HG02610 (cell line): Measurements from ENCODE around the gene ANK2.

ENCODE experiments used
- ATAC-seq: cut with Tn5 transposase; IDR thresholded peaks from one replicate; pipeline ENCODE4 v1.9.1; 2021; ENCODE audit warnings: mild to moderate bottlenecking, moderate library complexity; ENCODE audit not compliant: unreplicated experiment

ANK2 gene

GRCh38 chr4:113273721-113274220 is 224.3 kb downstream of the ANK2 start:
- no peak for ATAC-seq

- ATAC-seq = no peak
These were observed 227.2 kb downstream of the ANK2 start for GRCh38 chr4:113276464-113277170.

GRCh38 chr4:113278324-113278934 is 229.0 kb downstream of the ANK2 start:
- peak; percentile 97 for ATAC-seq

- ATAC-seq = no peak
These were observed 236.0 kb downstream of the ANK2 start for GRCh38 chr4:113285501-113285900.

- no peak for ATAC-seq
These were observed 238.8 kb downstream of the ANK2 start for GRCh38 chr4:113288257-113288656.

GRCh38 chr4:113288696-113289095 is 239.2 kb downstream of the ANK2 start:
- ATAC-seq = no peak

- no peak for ATAC-seq
These were observed 240.3 kb downstream of the ANK2 start for GRCh38 chr4:113289766-113290165.

- no peak for ATAC-seq
These were observed 241.2 kb downstream of the ANK2 start for GRCh38 chr4:113290666-113291065.

- ATAC-seq = no peak
These were observed 243.1 kb downstream of the ANK2 start for GRCh38 chr4:113292371-113293042.

GRCh38 chr4:113293043-113293560 is 243.6 kb downstream of the ANK2 start:
- no peak for ATAC-seq

- ATAC-seq = no peak
These were observed 244.2 kb downstream of the ANK2 start for GRCh38 chr4:113293674-113294073.

GRCh38 chr4:113294908-113295307 is 245.5 kb downstream of the ANK2 start:
- ATAC-seq = no peak

GRCh38 chr4:113300471-113300928 is 251.0 kb downstream of the ANK2 start:
- ATAC-seq = no peak

GRCh38 chr4:113302051-113302450 is 252.6 kb downstream of the ANK2 start:
- ATAC-seq = no peak

GRCh38 chr4:113303315-113303714 is 253.9 kb downstream of the ANK2 start:
- no peak for ATAC-seq

GRCh38 chr4:113311047-113311446 is 261.6 kb downstream of the ANK2 start:
- ATAC-seq = no peak

- no peak for ATAC-seq
These were observed 263.1 kb downstream of the ANK2 start for GRCh38 chr4:113312529-113312928.

- no peak for ATAC-seq
These were observed 265.0 kb downstream of the ANK2 start for GRCh38 chr4:113314426-113314825.

- peak; percentile 99 for ATAC-seq
These were observed 267.4 kb downstream of the ANK2 start for GRCh38 chr4:113316879-113317278.

- no peak for ATAC-seq
These were observed 268.1 kb downstream of the ANK2 start for GRCh38 chr4:113317523-113317922.

- no peak for ATAC-seq
These were observed 273.3 kb downstream of the ANK2 start for GRCh38 chr4:113322736-113323135.
